NCI-H146 (cell line): Measurements from ENCODE around the gene RAB24.
"Not testable (repeated sequence)": the region's sequence is repeated elsewhere in the genome, so short reads cannot be mapped to it uniquely, and the experiment has no call there.

Experiments used
- DNase-seq: peaks from one replicate; lab custom pipeline; 2025; lab: John Stamatoyannopoulos, UW

The RAB24 gene

GRCh38 chr5:177303121-177303924 is at the start of gene RAB24, which contains the start of gene PRELID1:
Gene RAB24, minus strand, starts transcription at chr5:177303719. Its CDS starts 431 bp downstream, at chr5:177303288.
Gene PRELID1, plus strand, starts transcription at chr5:177303799. Its CDS starts 187 bp downstream, at chr5:177303986.
- DNase-seq: peak; percentile 72

- no peak for DNase-seq
These were observed 49.6 kb upstream of the RAB24 start for GRCh38 chr5:177353093-177353492.

- DNase-seq: peak; percentile 90
These were observed 48.1 kb upstream of the RAB24 start, which contains the start of gene LMAN2 for GRCh38 chr5:177351392-177352329. Gene LMAN2, minus strand, starts transcription at chr5:177351668. Its CDS starts 21 bp downstream, at chr5:177351647.

GRCh38 chr5:177350776-177351391 is 47.4 kb upstream of the RAB24 start:
- peak; percentile 36 for DNase-seq

GRCh38 chr5:177349762-177350161 is 46.2 kb upstream of the RAB24 start:
- DNase-seq: no peak

- DNase-seq: no peak
These were observed 45.8 kb upstream of the RAB24 start for GRCh38 chr5:177349362-177349647.

- no peak for DNase-seq
These were observed 44.2 kb upstream of the RAB24 start for GRCh38 chr5:177347699-177348098.

GRCh38 chr5:177346820-177347219 is 43.3 kb upstream of the RAB24 start:
- no peak for DNase-seq

GRCh38 chr5:177344891-177345290 is 41.4 kb upstream of the RAB24 start:
- DNase-seq: no peak

- DNase-seq: no peak
These were observed 40.3 kb upstream of the RAB24 start for GRCh38 chr5:177343777-177344176.

- DNase-seq: not testable (repeated sequence)
These were observed 39.5 kb upstream of the RAB24 start for GRCh38 chr5:177343000-177343399.

GRCh38 chr5:177339107-177339638 is 35.7 kb upstream of the RAB24 start:
- DNase-seq: no peak

GRCh38 chr5:177338251-177339106 is 35.0 kb upstream of the RAB24 start:
- DNase-seq: no peak

GRCh38 chr5:177336603-177337494 is 33.3 kb upstream of the RAB24 start:
- DNase-seq: no peak

- peak; percentile 4 for DNase-seq
These were observed 32.6 kb upstream of the RAB24 start for GRCh38 chr5:177336112-177336511.

- DNase-seq: no peak
These were observed 32.2 kb upstream of the RAB24 start for GRCh38 chr5:177335701-177336065.

- DNase-seq: no peak
These were observed 31.5 kb upstream of the RAB24 start for GRCh38 chr5:177334781-177335700.

GRCh38 chr5:177334155-177334551 is 30.6 kb upstream of the RAB24 start:
- DNase-seq: no peak
